DOHH2 (cell line): ENCODE results near the gene SLC16A12.

Source experiments
- H3F3A ChIP-seq: fragments of 200-600 bp; sonication (generic), shearing (Covaris generic); 2 replicates; pipeline ENCODE4 v1.6.0; 2016; ENCODE audit warnings: antibody characterized with exemption, mild to moderate bottlenecking; ENCODE audit not compliant: control insufficient read depth, insufficient read depth
- H3K27ac ChIP-seq: fragments of 200-600 bp; sonication (generic); 2 replicates; pipeline ENCODE4 v1.5.1; 2014; ENCODE audit warnings: low read depth, mild to moderate bottlenecking, low read length, moderate library complexity
- H3K27me3 ChIP-seq: fragments of 200-600 bp; sonication (generic); 2 replicates; pipeline ENCODE4 v1.6.1; 2014; ENCODE audit warnings: mild to moderate bottlenecking, low read length, mixed read lengths; ENCODE audit not compliant: control insufficient read depth
- H3K36me3 ChIP-seq: fragments of 200-600 bp; sonication (generic); 2 replicates; pipeline ENCODE4 v1.6.1; 2014; ENCODE audit warnings: mild to moderate bottlenecking, low read length, moderate library complexity, mixed read lengths; ENCODE audit not compliant: control insufficient read depth
- H3K4me1 ChIP-seq: fragments of 200-600 bp; sonication (generic); 2 replicates; pipeline ENCODE4 v1.6.1; 2014; ENCODE audit warnings: mild to moderate bottlenecking, low read length, mixed read lengths; ENCODE audit not compliant: control insufficient read depth
- H3K4me2 ChIP-seq: fragments of 200-600 bp; sonication (generic); 2 replicates; pipeline ENCODE4 v1.6.0; 2014; ENCODE audit warnings: mild to moderate bottlenecking, low read length, moderate library complexity
- H3K4me3 ChIP-seq: fragments of 200-600 bp; sonication (generic); 2 replicates; pipeline ENCODE4 v1.5.1; 2014; ENCODE audit warnings: mild to moderate bottlenecking, low read length, mixed read lengths
- H3K79me2 ChIP-seq: fragments of 200-600 bp; sonication (generic); 2 replicates; pipeline ENCODE4 v1.6.1; 2014; ENCODE audit warnings: mild to moderate bottlenecking, low read length, mixed read lengths; ENCODE audit not compliant: control insufficient read depth
- H3K9me2 ChIP-seq: fragments of 200-600 bp; sonication (generic); replicated peaks from 2 replicates; pipeline ENCODE4 v1.6.1; 2014; ENCODE audit warnings: mild to moderate bottlenecking, low read length, mixed read lengths; ENCODE audit not compliant: control insufficient read depth
- H3K9me3 ChIP-seq: fragments of 200-600 bp; sonication (generic); 2 replicates; pipeline ENCODE4 v1.6.1; 2014; ENCODE audit warnings: antibody characterized with exemption, low read length, mixed read lengths; ENCODE audit not compliant: control insufficient read depth, insufficient read depth
- H4K20me1 ChIP-seq: fragments of 200-600 bp; sonication (generic); 2 replicates; pipeline ENCODE4 v1.6.0; 2014; ENCODE audit warnings: low read depth, mild to moderate bottlenecking, antibody characterized with exemption, low read length, moderate library complexity; ENCODE audit not compliant: control insufficient read depth, insufficient read depth
- EZH2phosphoT487 ChIP-seq: fragments of 200-600 bp; sonication (generic); IDR thresholded peaks from 2 replicates; pipeline ENCODE4 v1.6.1; 2017; ENCODE audit warnings: borderline replicate concordance, mild to moderate bottlenecking, antibody characterized with exemption, low read length, moderate library complexity, mixed read lengths
- TF ChIP-seq, protein P1 (sequence below): fragments of 200-600 bp; sonication (generic); IDR thresholded peaks from one replicate; pipeline ENCODE4 v1.5.1; 2014; ENCODE audit warnings: antibody characterized with exemption, mild to moderate bottlenecking, low read depth, low read length; ENCODE audit not compliant: poor library complexity, severe bottlenecking

Gene SLC16A12

DNA sequence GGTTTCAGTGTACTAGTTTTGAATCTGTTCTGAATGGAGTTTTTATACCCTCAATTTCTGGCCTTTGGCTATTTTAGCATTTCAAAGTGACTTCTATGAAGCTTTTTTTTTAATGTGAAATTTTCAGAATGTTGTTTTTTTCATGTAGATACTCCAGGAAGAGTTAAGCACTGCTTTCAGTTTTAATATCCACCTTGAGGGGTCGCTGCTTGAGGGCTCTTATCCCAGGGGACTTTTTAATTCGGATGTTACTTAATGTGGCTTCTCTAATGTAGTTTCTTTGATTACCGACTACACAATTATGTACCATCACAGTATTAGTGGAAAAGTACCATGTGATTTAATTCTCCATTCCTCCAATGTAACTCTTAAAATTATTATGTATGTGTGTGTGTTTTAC, 115.8 kb downstream of the SLC16A12 start:
- Histone ChIP-seq H3K9me2 (no peaks in the 10 kb centered on the region), H3K36me3 (no peaks in the 10 kb centered on the region)

DNA sequence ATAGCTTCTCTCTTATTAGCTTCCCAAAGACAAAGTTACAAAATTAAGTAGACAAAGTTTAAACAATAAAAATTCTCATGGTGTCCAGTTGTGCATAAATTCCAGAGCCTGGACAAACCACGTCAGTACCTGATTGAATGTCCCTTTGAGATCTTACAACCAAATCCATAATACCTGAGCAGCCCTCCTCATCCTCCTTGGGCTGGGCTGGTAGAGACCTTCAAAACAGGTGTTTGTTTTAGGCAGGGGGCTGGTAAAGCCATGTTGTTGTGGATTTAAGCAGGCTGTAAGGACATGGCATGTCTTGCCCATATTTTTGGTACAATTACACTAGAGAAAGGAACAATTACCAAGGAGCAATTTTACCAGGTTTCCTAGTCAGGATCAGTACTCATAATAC, 118.9 kb downstream of the SLC16A12 start:
- Histone ChIP-seq H3K4me1 (peaks cover 12% of the 10 kb centered on the region), H3K4me2 (no peak overlapping the region), H3K9me2 (no peaks in the 10 kb centered on the region), H3K27me3 (peaks cover 33% of the 10 kb centered on the region), H3K9me3 (peaks cover 2% of the 10 kb centered on the region; the same call in 1 of the 2 replicates), H3K4me3 (no peak overlapping the region), H3K79me2 (no peaks in the 10 kb centered on the region), H3F3A (no peaks in the 10 kb centered on the region), H4K20me1 (no peaks in the 10 kb centered on the region), H3K36me3 (no peaks in the 10 kb centered on the region), H3K27ac (no peak overlapping the region)
- TF ChIP-seq, protein P1, sequence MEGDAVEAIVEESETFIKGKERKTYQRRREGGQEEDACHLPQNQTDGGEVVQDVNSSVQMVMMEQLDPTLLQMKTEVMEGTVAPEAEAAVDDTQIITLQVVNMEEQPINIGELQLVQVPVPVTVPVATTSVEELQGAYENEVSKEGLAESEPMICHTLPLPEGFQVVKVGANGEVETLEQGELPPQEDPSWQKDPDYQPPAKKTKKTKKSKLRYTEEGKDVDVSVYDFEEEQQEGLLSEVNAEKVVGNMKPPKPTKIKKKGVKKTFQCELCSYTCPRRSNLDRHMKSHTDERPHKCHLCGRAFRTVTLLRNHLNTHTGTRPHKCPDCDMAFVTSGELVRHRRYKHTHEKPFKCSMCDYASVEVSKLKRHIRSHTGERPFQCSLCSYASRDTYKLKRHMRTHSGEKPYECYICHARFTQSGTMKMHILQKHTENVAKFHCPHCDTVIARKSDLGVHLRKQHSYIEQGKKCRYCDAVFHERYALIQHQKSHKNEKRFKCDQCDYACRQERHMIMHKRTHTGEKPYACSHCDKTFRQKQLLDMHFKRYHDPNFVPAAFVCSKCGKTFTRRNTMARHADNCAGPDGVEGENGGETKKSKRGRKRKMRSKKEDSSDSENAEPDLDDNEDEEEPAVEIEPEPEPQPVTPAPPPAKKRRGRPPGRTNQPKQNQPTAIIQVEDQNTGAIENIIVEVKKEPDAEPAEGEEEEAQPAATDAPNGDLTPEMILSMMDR = no peak
- TF ChIP-seq EZH2phosphoT487 = no peak

More for the DNA sequence above, 115.8 kb downstream of the SLC16A12 start:
- Histone ChIP-seq H3K9me3 (no peaks in the 10 kb centered on the region), H3K27ac (no peak overlapping the region), H3K79me2 (no peaks in the 10 kb centered on the region), H4K20me1 (no peaks in the 10 kb centered on the region), H3K4me1 (peaks cover 7% of the 10 kb centered on the region), H3F3A (no peaks in the 10 kb centered on the region), H3K27me3 (peaks cover 26% of the 10 kb centered on the region), H3K4me3 (no peak overlapping the region), H3K4me2 (no peak overlapping the region)
- TF ChIP-seq, protein P1 = peak; percentile 38
- no peak for TF ChIP-seq EZH2phosphoT487

DNA sequence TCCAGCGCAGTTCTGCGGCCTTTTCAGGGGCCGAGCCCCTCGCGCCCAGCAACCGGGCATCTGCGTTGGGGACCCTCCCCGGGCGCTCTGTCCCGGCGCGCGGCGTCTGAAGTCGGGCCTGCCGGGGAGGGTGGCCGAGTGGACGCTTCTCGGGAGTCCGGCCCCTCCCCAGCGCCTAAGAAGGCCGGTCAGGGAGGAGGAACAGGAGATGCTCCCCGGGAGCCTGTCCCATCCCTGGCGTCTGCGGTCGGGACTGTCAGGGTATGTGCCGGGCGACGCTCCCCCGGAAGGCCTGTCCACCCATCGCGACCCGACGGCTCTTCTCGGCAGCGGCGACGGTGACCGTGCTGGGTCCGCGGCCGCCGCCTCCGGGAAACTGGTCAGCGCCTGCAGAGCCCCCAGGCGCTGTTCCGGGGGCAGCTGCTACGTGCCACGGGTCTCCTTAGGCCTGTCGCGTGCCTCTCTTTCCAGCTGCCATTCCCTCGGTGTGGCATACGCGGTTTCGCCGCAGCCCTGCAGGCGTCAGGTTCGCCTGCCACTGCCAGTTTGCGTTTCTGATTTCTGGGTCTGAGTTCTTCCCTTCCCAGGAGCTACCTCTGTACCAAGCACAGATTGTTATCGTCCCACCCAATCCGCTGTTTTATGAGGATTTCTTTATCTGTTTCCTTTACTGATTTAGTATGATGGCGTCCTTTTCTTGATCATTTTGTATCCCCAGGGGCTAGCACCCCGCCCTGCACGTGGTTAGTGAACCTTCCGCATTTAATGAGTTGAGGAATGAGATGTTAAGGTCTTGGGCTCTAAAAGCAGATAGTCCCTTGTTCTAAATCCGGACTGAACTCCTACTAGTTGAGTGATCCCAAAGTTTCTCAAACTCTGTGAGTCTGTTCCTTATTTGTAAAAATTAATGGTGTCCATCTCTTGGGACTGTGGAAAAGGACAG, 120.2 kb downstream of the SLC16A12 start:
- Histone ChIP-seq H3K4me2 (peak overlapping the region; percentile 88), H3K27me3 (peaks cover 30% of the 10 kb centered on the region), H3K9me3 (peaks cover 2% of the 10 kb centered on the region; the same call in 1 of the 2 replicates), H3K4me1 (peaks cover 12% of the 10 kb centered on the region), H3K4me3 (peak overlapping the region; percentile 85), H3K36me3 (no peaks in the 10 kb centered on the region), H3K27ac (no peak overlapping the region), H4K20me1 (no peaks in the 10 kb centered on the region), H3K9me2 (no peaks in the 10 kb centered on the region), H3F3A (no peaks in the 10 kb centered on the region), H3K79me2 (no peaks in the 10 kb centered on the region)
- TF ChIP-seq EZH2phosphoT487 = 0 out of 2 replicates have a peak, but pooled peaks have one; percentile 48
- TF ChIP-seq, protein P1 = no peak
